Keratinocyte (primary cell): ENCODE measurements around the gene TECR.

Source experiments
- EZH2 ChIP-seq: IDR thresholded peaks from one replicate; pipeline ENCODE4 v1.6.1; 2012; ENCODE audit warnings: inconsistent platforms, mild to moderate bottlenecking, low read length, moderate library complexity
- TF ChIP-seq, protein P1 (sequence below), 3 experiments: IDR thresholded peaks in 1 of 3; conservative IDR thresholded peaks in 1 of 3; optimal IDR thresholded peaks in 1 of 3; 2 replicates in 2 of 3; 3 replicates in 1 of 3; pipeline versions ENCODE3 to v1.5.1; 2011; ENCODE audit warnings: low read length in 3 of 3, mild to moderate bottlenecking in 3 of 3, moderate library complexity in 2 of 3, control low read depth in 1 of 3, inconsistent platforms in 1 of 3; ENCODE audit not compliant: insufficient read depth in 2 of 3; ENCODE audit errors: extremely low read depth in 1 of 3

DNA sequence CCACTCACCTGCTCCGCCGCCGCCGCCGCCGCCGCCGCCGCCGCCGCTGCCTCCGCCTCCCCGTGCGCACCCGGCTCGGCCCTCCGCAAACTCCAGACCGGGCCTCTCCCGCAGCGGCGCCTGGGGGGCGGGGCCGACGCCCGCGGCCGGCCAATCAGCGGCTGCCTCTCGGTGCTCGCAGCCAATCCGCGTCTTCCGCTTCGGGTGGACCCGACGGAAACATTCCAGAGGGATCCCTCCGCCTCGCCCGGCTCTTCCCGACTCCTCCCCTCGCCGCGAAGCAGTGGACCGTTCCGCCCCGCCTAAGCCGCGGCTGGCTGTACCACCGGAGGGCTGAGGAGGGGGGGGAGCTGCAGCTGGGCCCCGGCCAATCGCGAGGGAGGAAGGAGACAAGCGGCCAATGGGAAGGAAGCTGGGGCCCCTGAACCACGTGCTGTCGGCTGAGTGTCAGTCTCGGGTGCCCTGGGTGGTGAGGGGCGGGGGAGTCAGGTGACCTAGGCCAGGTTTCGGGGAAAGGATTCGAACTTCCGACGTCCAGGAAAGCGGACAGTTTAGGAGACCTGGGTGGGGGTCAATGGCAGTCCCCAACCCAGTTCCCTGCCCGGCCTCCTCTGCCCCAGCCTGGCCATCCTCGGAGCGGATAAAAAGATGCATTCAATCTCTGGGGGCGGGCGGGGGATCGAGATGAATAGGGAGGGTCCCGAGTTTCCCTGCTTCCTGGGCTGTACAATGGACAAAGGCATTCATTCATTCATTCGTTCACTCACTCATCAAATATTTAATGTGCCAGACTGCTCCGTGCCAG is 33.2 kb upstream of the TECR start, which contains the start of gene GIPC1:
- TF ChIP-seq, protein P1, sequence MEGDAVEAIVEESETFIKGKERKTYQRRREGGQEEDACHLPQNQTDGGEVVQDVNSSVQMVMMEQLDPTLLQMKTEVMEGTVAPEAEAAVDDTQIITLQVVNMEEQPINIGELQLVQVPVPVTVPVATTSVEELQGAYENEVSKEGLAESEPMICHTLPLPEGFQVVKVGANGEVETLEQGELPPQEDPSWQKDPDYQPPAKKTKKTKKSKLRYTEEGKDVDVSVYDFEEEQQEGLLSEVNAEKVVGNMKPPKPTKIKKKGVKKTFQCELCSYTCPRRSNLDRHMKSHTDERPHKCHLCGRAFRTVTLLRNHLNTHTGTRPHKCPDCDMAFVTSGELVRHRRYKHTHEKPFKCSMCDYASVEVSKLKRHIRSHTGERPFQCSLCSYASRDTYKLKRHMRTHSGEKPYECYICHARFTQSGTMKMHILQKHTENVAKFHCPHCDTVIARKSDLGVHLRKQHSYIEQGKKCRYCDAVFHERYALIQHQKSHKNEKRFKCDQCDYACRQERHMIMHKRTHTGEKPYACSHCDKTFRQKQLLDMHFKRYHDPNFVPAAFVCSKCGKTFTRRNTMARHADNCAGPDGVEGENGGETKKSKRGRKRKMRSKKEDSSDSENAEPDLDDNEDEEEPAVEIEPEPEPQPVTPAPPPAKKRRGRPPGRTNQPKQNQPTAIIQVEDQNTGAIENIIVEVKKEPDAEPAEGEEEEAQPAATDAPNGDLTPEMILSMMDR (optimal IDR thresholded peaks at IDR 0.05 in 1 of 3, IDR thresholded peaks at IDR 0.05 in 1 of 3, conservative IDR thresholded peaks at IDR 0.05 in 1 of 3; ENCODE audit: extremely low read depth in 1 of 3, insufficient read depth in 2 of 3, low read length in 3 of 3) = no peak
- no peak for TF ChIP-seq EZH2
